NT2/D1 (cell line): ENCODE data around the gene RNASE11.

ENCODE experiments used
- YY1 ChIP-seq: IDR thresholded peaks from 2 replicates; pipeline ENCODE4 v1.6.1; 2011; ENCODE audit not compliant: insufficient read length, insufficient read depth
- ZNF274 ChIP-seq: IDR thresholded peaks from 2 replicates; pipeline ENCODE4 v1.6.1; 2011; ENCODE audit warnings: mild to moderate bottlenecking, low read depth, low read length

- TF ChIP-seq ZNF274 (no peak), YY1 (no peak)
Observed at GRCh38 chr14:20580242-20580641, 7.6 kb downstream of the RNASE11 start.
